Measurements from ENCODE around the gene SH3D21. TPM values are rescaled to one million over a fixed set of nuclear protein-coding genes. Genes with fewer than 3 reads are reported as not detected.

SH3D21 gene
- total and polyA plus RNA-seq, 2 donors, result 1.8 to 3.5 TPM

GRCh38 chr1:36328088-36328480 lies 21.9 kb downstream of the SH3D21 start:
- no peaks in the 10 kb centered on the region for H3K36me3 ChIP-seq (ENCODE audit: insufficient read depth)
- 89% methylated on average over 6 of the region's 6 CpGs for WGBS

GRCh38 chr1:36328713-36329112 lies 22.5 kb downstream of the SH3D21 start:
- DNase-seq (ENCODE audit: extremely low spot score), result no peak
- no peak overlapping the region for H3K4me3 ChIP-seq (ENCODE audit: low read depth, low read length)
- no peaks in the 10 kb centered on the region for H3K36me3 ChIP-seq (ENCODE audit: insufficient read depth)
- 67% methylated on average over 6 of the region's 6 CpGs for WGBS
- H3K27ac ChIP-seq (ENCODE audit: low read depth), result no peak overlapping the region
- no peaks in the 10 kb centered on the region for H3K4me1 ChIP-seq (ENCODE audit: insufficient read depth)

More at GRCh38 chr1:36328088-36328480, 21.9 kb downstream of the SH3D21 start:
- Histone ChIP-seq H3K27ac (ENCODE audit: low read depth) (no peak overlapping the region), H3K4me3 (ENCODE audit: low read depth, low read length) (no peak overlapping the region), H3K4me1 (ENCODE audit: insufficient read depth) (no peaks in the 10 kb centered on the region)
- DNase-seq (ENCODE audit: extremely low spot score), result no peak

DNA sequence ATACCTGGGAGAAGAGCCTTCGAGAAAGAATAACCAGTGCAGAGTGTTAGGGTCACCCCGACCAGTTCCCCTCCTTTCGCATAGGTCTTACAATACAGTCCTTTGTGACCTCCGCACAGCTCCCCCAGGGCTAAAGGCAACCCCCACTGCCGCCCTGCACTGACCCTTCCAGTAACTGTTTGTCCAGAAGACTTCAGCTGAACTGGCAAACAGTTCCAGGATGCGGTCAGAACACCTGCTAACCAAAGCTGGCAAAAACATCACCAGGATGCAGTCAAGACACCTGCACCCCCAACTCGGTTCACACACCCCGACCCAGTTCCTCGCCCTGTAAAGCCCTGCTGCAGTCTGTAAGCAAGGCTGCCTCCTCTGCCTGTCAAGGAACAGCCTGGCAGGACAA lies 23.6 kb downstream of the SH3D21 start:
- no peak for DNase-seq (ENCODE audit: extremely low spot score)
- Histone ChIP-seq H3K27ac (ENCODE audit: low read depth) (no peak overlapping the region), H3K4me3 (ENCODE audit: low read depth, low read length) (no peak overlapping the region), H3K4me1 (ENCODE audit: insufficient read depth) (no peaks in the 10 kb centered on the region), H3K36me3 (ENCODE audit: insufficient read depth) (no peaks in the 10 kb centered on the region)
- WGBS, result 88% methylated on average over 9 of the region's 9 CpGs

GRCh38 chr1:36330940-36331339 lies 24.8 kb downstream of the SH3D21 start:
- H3K4me3 ChIP-seq (ENCODE audit: low read depth, low read length), result no peak overlapping the region
- H3K4me1 ChIP-seq (ENCODE audit: insufficient read depth), result no peaks in the 10 kb centered on the region
- no peaks in the 10 kb centered on the region for H3K36me3 ChIP-seq (ENCODE audit: insufficient read depth)
- WGBS, result 73% methylated on average over 15 of the region's 15 CpGs
- no peak for DNase-seq (ENCODE audit: extremely low spot score)
- no peak overlapping the region for H3K27ac ChIP-seq (ENCODE audit: low read depth)

- WGBS, result 91% methylated on average over 6 of the region's 6 CpGs
- no peak for DNase-seq (ENCODE audit: extremely low spot score)
- Histone ChIP-seq H3K27ac (ENCODE audit: low read depth) (no peak overlapping the region), H3K36me3 (ENCODE audit: insufficient read depth) (no peaks in the 10 kb centered on the region), H3K4me3 (ENCODE audit: low read depth, low read length) (no peak overlapping the region), H3K4me1 (ENCODE audit: insufficient read depth) (no peaks in the 10 kb centered on the region)
These were observed 31.7 kb downstream of the SH3D21 start for GRCh38 chr1:36337830-36338229.

GRCh38 chr1:36339215-36339614 lies 33.0 kb downstream of the SH3D21 start:
- Histone ChIP-seq H3K4me1 (ENCODE audit: insufficient read depth) (no peaks in the 10 kb centered on the region), H3K27ac (ENCODE audit: low read depth) (no peak overlapping the region), H3K4me3 (ENCODE audit: low read depth, low read length) (no peak overlapping the region), H3K36me3 (ENCODE audit: insufficient read depth) (no peaks in the 10 kb centered on the region)
- DNase-seq (ENCODE audit: extremely low spot score), result no peak
- WGBS, result 82% methylated on average over 7 of the region's 7 CpGs

DNA sequence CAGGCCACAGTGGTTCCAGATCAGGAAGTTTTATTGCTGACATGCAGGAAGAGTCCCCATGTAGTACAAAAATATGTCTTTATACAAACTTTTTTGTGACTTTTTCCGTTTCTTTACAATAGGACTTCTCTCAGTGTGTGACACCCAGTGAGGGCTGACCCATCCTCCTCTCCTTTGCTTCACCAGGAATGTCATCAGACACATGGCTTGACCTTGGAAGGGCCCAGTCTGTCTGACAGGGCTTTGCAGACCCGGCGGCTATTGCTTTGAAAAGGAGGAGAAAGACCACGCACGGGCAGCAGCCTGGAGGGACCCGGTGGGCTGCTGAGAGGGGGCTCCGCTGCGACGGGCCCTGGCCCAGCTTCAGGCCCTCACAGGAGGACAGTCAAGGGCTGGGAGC lies 33.4 kb downstream of the SH3D21 start:
- H3K27ac ChIP-seq (ENCODE audit: low read depth), result no peak overlapping the region
- no peak for DNase-seq (ENCODE audit: extremely low spot score)
- no peaks in the 10 kb centered on the region for H3K36me3 ChIP-seq (ENCODE audit: insufficient read depth)
- WGBS, result 75% methylated on average over 9 of the region's 9 CpGs
- no peak overlapping the region for H3K4me3 ChIP-seq (ENCODE audit: low read depth, low read length)
- no peaks in the 10 kb centered on the region for H3K4me1 ChIP-seq (ENCODE audit: insufficient read depth)

DNA sequence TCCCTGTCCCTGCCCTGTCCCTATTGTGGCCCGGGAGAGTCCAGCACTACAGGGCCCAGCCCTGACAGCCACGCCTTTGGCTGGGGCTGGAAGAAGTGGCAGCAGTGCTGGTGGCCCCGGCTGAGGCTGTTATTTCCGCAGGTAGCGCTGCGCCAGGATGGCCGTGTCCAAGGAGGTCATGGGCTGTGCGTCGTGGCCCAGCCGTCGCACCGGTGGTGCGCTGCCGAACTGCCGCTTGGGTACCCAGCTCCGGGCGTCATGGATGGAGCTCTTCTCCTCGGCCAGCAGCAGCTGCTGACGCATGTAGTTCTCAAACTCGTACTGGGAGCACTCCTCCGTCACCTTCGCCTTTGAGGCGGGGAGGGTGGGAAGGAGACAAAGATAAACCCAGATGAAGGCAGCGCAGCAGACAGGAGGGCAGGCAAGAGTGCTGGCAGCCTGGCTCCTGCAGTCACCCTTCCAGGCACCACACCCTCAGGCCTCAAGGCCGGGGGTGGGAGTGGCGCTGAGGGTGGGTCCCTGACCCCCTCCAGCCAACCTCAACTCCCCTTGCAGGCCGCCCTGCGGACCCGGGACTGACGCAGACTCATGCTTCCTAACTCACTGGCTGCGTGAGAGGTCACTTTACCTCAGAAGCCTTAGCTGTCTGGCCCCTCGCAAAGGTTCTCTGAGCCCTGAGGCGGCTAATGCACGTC lies 35.6 kb downstream of the SH3D21 start:
- DNase-seq (ENCODE audit: extremely low spot score), result no peak
- 89% methylated on average over 34 of the region's 34 CpGs for WGBS
- no peaks in the 10 kb centered on the region for H3K4me1 ChIP-seq (ENCODE audit: insufficient read depth)
- H3K36me3 ChIP-seq (ENCODE audit: insufficient read depth), result peaks cover 2% of the 10 kb centered on the region
- H3K27ac ChIP-seq (ENCODE audit: low read depth), result no peak overlapping the region
- no peak overlapping the region for H3K4me3 ChIP-seq (ENCODE audit: low read depth, low read length)

- 79% methylated on average over 10 of the region's 10 CpGs for WGBS
- peaks cover 5% of the 10 kb centered on the region for H3K36me3 ChIP-seq (ENCODE audit: insufficient read depth)
- DNase-seq (ENCODE audit: extremely low spot score), result no peak
These were observed 36.4 kb downstream of the SH3D21 start for GRCh38 chr1:36342426-36343185.

DNA sequence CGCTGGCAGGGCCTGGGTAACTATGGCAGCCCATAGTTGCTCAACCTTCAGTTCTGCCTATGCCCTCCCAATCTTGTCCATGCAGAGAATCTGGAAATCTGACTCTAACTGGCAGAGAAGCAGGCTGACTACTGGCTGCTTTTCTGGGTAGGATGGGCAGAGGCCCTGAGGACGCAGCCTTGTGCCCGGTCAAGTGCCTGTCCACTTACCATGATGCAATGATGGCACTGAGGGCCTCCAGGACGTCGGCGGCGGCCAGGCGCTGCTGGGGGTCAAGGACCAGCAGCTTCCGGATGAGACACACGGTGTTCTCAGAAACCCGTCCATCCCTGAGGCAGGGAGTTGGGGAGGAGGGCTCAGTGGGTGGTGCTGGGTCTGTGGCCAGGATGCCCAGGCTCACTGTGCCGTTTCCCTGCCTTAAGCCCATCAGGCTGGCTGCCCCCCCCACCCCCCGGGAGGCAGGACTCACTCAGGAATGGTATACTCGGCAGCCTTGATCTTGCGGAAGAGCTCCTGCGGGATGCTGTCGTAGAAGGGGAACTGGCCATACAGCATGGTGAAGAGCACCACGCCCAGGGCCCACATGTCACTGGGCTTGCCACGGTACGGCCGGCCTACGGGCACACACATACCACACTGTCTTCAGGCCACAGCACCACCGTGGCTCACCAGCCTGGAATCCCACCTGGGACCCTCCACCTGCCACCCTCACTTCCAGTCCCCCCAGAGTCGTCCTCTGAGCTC lies 37.7 kb downstream of the SH3D21 start:
- WGBS, result 92% methylated on average over 24 of the region's 24 CpGs
- no peaks in the 10 kb centered on the region for H3K4me1 ChIP-seq (ENCODE audit: insufficient read depth)
- H3K36me3 ChIP-seq (ENCODE audit: insufficient read depth), result peaks cover 7% of the 10 kb centered on the region
- no peak overlapping the region for H3K4me3 ChIP-seq (ENCODE audit: low read depth, low read length)
- no peak overlapping the region for H3K27ac ChIP-seq (ENCODE audit: low read depth)
- no peak for DNase-seq (ENCODE audit: extremely low spot score)

More at GRCh38 chr1:36342426-36343185, 36.4 kb downstream of the SH3D21 start:
- Histone ChIP-seq H3K27ac (ENCODE audit: low read depth) (no peak overlapping the region), H3K4me1 (ENCODE audit: insufficient read depth) (no peaks in the 10 kb centered on the region), H3K4me3 (ENCODE audit: low read depth, low read length) (no peak overlapping the region)

DNA sequence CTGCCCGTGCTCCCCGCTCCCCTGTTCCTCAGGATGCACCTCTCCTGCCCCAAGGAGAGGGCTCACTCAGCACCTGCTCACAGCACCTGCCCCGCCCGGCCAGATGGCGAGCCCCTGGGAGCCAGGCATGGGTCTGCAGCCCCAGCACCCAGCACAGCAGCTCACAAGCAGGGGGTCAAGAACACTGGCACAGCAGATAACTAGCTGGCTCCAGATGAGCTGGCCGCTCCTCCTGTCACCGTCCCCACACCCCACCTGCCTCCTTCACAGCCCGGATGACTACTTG lies 38.2 kb downstream of the SH3D21 start:
- peaks cover 7% of the 10 kb centered on the region for H3K36me3 ChIP-seq (ENCODE audit: insufficient read depth)
- H3K4me3 ChIP-seq (ENCODE audit: low read depth, low read length), result no peak overlapping the region
- no peak overlapping the region for H3K27ac ChIP-seq (ENCODE audit: low read depth)
- no peak for DNase-seq (ENCODE audit: extremely low spot score)
- 88% methylated on average over 8 of the region's 8 CpGs for WGBS
- no peaks in the 10 kb centered on the region for H3K4me1 ChIP-seq (ENCODE audit: insufficient read depth)

- no peak for DNase-seq (ENCODE audit: extremely low spot score)
- 89% methylated on average over 7 of the region's 7 CpGs for WGBS
- Histone ChIP-seq H3K4me1 (ENCODE audit: insufficient read depth) (no peaks in the 10 kb centered on the region), H3K4me3 (ENCODE audit: low read depth, low read length) (no peak overlapping the region), H3K27ac (ENCODE audit: low read depth) (no peak overlapping the region), H3K36me3 (ENCODE audit: insufficient read depth) (peaks cover 7% of the 10 kb centered on the region)
These were observed 39.2 kb downstream of the SH3D21 start for GRCh38 chr1:36345353-36345752.

GRCh38 chr1:36346741-36347370 lies 40.7 kb downstream of the SH3D21 start:
- Histone ChIP-seq H3K4me1 (ENCODE audit: insufficient read depth) (no peaks in the 10 kb centered on the region), H3K4me3 (ENCODE audit: low read depth, low read length) (no peak overlapping the region), H3K36me3 (ENCODE audit: insufficient read depth) (peaks cover 7% of the 10 kb centered on the region), H3K27ac (ENCODE audit: low read depth) (no peak overlapping the region)
- 88% methylated on average over 8 of the region's 8 CpGs for WGBS
- no peak for DNase-seq (ENCODE audit: extremely low spot score)

All from urinary bladder (tissue), 4 donors.